ENCODE results near the gene ATAD2B.

DNA sequence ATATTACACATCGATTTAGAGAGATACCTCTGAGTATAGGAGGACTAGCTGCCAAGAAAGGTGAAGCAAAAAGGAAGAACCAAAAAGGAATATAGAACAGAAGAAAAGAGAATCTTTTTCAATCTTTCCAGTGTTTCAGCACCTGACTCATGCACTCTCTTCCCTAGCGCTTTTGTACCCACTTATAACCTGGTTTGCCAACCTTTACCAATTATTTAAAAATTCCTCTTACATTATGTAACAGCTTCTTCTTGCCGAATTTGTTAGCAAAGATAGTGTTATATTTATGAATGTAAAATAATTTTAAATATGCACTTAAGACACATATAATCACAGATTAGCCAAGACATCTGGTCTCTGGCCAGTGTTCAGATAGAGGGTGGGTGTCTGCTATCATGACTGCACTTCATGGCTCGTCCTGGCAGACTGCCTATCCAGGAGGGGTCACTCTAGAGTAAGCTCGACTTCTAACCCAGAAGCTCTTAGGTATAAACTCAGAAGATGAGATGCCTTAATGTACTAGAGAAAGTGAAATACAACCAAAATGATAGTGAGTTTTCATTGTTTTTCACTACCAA is 122.9 kb downstream of the ATAD2B start:
- TF ChIP-seq, protein P1, sequence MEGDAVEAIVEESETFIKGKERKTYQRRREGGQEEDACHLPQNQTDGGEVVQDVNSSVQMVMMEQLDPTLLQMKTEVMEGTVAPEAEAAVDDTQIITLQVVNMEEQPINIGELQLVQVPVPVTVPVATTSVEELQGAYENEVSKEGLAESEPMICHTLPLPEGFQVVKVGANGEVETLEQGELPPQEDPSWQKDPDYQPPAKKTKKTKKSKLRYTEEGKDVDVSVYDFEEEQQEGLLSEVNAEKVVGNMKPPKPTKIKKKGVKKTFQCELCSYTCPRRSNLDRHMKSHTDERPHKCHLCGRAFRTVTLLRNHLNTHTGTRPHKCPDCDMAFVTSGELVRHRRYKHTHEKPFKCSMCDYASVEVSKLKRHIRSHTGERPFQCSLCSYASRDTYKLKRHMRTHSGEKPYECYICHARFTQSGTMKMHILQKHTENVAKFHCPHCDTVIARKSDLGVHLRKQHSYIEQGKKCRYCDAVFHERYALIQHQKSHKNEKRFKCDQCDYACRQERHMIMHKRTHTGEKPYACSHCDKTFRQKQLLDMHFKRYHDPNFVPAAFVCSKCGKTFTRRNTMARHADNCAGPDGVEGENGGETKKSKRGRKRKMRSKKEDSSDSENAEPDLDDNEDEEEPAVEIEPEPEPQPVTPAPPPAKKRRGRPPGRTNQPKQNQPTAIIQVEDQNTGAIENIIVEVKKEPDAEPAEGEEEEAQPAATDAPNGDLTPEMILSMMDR (IDR thresholded peaks at IDR 0.05), result peak in 1 of 5 experiments; percentile 4
- TF ChIP-seq EP300 (IDR thresholded peaks at IDR 0.05; ENCODE audit: low read depth) (no peak), POLR2A (IDR thresholded peaks at IDR 0.05) (no peak), POLR2AphosphoS5 (IDR thresholded peaks at IDR 0.05) (no peak)

Measured in transverse colon (tissue), 4 donors.